ENCODE results near the gene UVRAG. TPM values are rescaled to one million over a fixed set of nuclear protein-coding genes. Genes with fewer than 3 reads are reported as not detected.

UVRAG gene
- total and polyA plus RNA-seq, 2 donors (not counting 1 experiment from before 2014, with no cell fraction given): 37.7 to 94.1 TPM

GRCh38 chr11:75840522-75840921 is 25.5 kb downstream of the UVRAG start:
- Histone ChIP-seq H3K27ac (ENCODE audit: low read length in 2 of 2) (peak overlapping the region in 1 of 2 donors; percentile 76), H3K9me3 (ENCODE audit: control extremely low read depth in 1 of 3, control insufficient read depth in 2 of 3, insufficient read depth in 1 of 3, low read length in 2 of 3) (no peaks in the 10 kb centered on the region), H3K27me3 (replicated peaks in 1 of 4; ENCODE audit: control extremely low read depth in 1 of 4, control insufficient read depth in 3 of 4, insufficient read depth in 4 of 4, low read length in 3 of 4) (no peaks in the 10 kb centered on the region), H3K4me2 (replicated peaks; ENCODE audit: low read depth, low read length, poor library complexity, severe bottlenecking) (peak overlapping the region; percentile 32), H3K9ac (ENCODE audit: low read length) (no peak overlapping the region), H3K79me2 (ENCODE audit: control insufficient read depth, insufficient read depth, low read length) (peaks cover 90% of the 10 kb centered on the region), H4K20me1 (ENCODE audit: control insufficient read depth, insufficient read depth, low read length, poor library complexity, severe bottlenecking) (peaks cover 56% of the 10 kb centered on the region), H3K4me1 (ENCODE audit: control insufficient read depth in 2 of 2, insufficient read depth in 2 of 2, low read length in 2 of 2) (peaks cover 48 to 68% of the 10 kb centered on the region in 2 donors), H3K4me3 (ENCODE audit: control extremely low read depth in 1 of 5, extremely low read depth in 1 of 5, insufficient read depth in 1 of 5, low read depth in 2 of 5, low read length in 4 of 5) (no peak overlapping the region), H3K36me3 (replicated peaks in 1 of 2; ENCODE audit: control extremely low read depth in 1 of 2, control insufficient read depth in 1 of 2, extremely low read depth in 1 of 2, insufficient read depth in 2 of 2, low read length in 1 of 2) (peaks cover 5 to 16% of the 10 kb centered on the region in 2 experiments), H2AFZ (ENCODE audit: insufficient read depth, low read depth, low read length, poor library complexity, severe bottlenecking) (no peak overlapping the region)
- Mint-ChIP-seq H3K27me3 (no peaks in the 10 kb centered on the region), H3K4me3 (no peak overlapping the region), H3K27ac (peak overlapping the region; percentile 10), H3K4me1 (peaks cover 80% of the 10 kb centered on the region), H3K9me3 (ENCODE audit: insufficient read depth) (no peaks in the 10 kb centered on the region)
- POLR2A ChIA-PET: interaction anchor here (1.2 kb wide), 1 partner anchor 23 kb away, joined by 3 read pairs; no protein-coding TSS in a partner anchor
- CTCF ChIA-PET: interaction anchor here (2.9 kb wide), 1 partner anchor 26 kb away, joined by 14 read pairs; no protein-coding TSS in a partner anchor
- TF ChIP-seq EZH2 (IDR thresholded peaks at IDR 0.05; ENCODE audit: borderline replicate concordance, insufficient read depth, low read depth, low read length, poor library complexity, severe bottlenecking) (no peak), CTCF (IDR thresholded peaks at IDR 0.05) (no peak)
- DNase-seq (no peak), ATAC-seq (ENCODE audit: low read depth) (no peak)
- 100% methylated on average over 1 of the region's 1 CpG for WGBS (ENCODE audit: insufficient coverage)
- intact Hi-C loops (cut with micrococcal nuclease): loop anchor here (2.0 kb wide), 1 partner anchor 26 kb away; no protein-coding TSS in a partner anchor

- ChIA-PET POLR2A (interaction anchor here (1.0 to 1.2 kb wide), 2 partner anchors 22 to 45 kb away, joined by 3 read pairs; no protein-coding TSS in a partner anchor), CTCF (interaction anchor here (1.1 to 2.9 kb wide), 2 partner anchors 25 to 26 kb away, joined by 3 to 14 read pairs; no protein-coding TSS in a partner anchor)
- DNase-seq: no peak
- no peak overlapping the region for H3K4me2 ChIP-seq (replicated peaks; ENCODE audit: low read depth, low read length, poor library complexity, severe bottlenecking)
- peaks cover 68% of the 10 kb centered on the region for H4K20me1 ChIP-seq (ENCODE audit: control insufficient read depth, insufficient read depth, low read length, poor library complexity, severe bottlenecking)
- H3K27ac ChIP-seq (ENCODE audit: low read length in 2 of 2): no peak overlapping the region
- Mint-ChIP-seq H3K4me3 (no peak overlapping the region), H3K9me3 (ENCODE audit: insufficient read depth) (no peaks in the 10 kb centered on the region), H3K27ac (peak overlapping the region; percentile 70), H3K4me1 (peaks cover 79% of the 10 kb centered on the region), H3K27me3 (no peaks in the 10 kb centered on the region)
- H3K9ac ChIP-seq (ENCODE audit: low read length): no peak overlapping the region
- H3K4me3 ChIP-seq (ENCODE audit: control extremely low read depth in 1 of 5, extremely low read depth in 1 of 5, insufficient read depth in 1 of 5, low read depth in 2 of 5, low read length in 4 of 5): no peak overlapping the region
- no peaks in the 10 kb centered on the region for H3K27me3 ChIP-seq (replicated peaks in 1 of 4; ENCODE audit: control extremely low read depth in 1 of 4, control insufficient read depth in 3 of 4, insufficient read depth in 4 of 4, low read length in 3 of 4)
- peaks cover 92% of the 10 kb centered on the region for H3K79me2 ChIP-seq (ENCODE audit: control insufficient read depth, insufficient read depth, low read length)
- no peak for ATAC-seq (ENCODE audit: low read depth)
- no peak overlapping the region for H2AFZ ChIP-seq (ENCODE audit: insufficient read depth, low read depth, low read length, poor library complexity, severe bottlenecking)
- intact Hi-C loops (cut with micrococcal nuclease): loop anchor here (2.0 kb wide), 1 partner anchor 25 kb away; no protein-coding TSS in a partner anchor
- 89% methylated on average over 1 of the region's 2 CpGs for WGBS (ENCODE audit: insufficient coverage)
- H3K9me3 ChIP-seq (ENCODE audit: control extremely low read depth in 1 of 3, control insufficient read depth in 2 of 3, insufficient read depth in 1 of 3, low read length in 2 of 3): no peaks in the 10 kb centered on the region
- H3K36me3 ChIP-seq (replicated peaks in 1 of 2; ENCODE audit: control extremely low read depth in 1 of 2, control insufficient read depth in 1 of 2, extremely low read depth in 1 of 2, insufficient read depth in 2 of 2, low read length in 1 of 2): peaks cover 5 to 16% of the 10 kb centered on the region in 2 experiments
- H3K4me1 ChIP-seq (ENCODE audit: control insufficient read depth in 2 of 2, insufficient read depth in 2 of 2, low read length in 2 of 2): peaks cover 36 to 56% of the 10 kb centered on the region in 2 donors
- TF ChIP-seq CTCF (IDR thresholded peaks at IDR 0.05) (no peak), EZH2 (IDR thresholded peaks at IDR 0.05; ENCODE audit: borderline replicate concordance, insufficient read depth, low read depth, low read length, poor library complexity, severe bottlenecking) (no peak)
These were observed 26.7 kb downstream of the UVRAG start for GRCh38 chr11:75841739-75842138.
